ENCODE results near the gene ST8SIA3.

DNA sequence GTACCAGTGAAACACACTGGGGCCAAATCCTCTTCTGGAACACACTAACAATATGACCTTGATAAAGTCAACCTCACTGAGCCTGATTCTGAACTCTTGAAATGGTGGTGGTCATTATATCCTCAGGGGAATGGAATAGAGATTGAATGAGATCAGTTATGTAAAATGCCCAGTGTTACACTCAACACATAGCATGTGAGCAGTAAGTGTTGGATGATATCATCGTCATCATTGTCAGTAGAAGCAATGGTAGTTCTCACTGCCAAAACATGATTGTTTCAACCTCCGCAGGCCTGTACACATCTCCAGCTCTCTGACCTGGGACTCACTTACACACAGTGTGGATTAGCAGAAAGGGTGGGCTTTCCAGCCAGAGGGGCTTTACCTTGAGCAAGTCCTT is 5.5 kb upstream of the ST8SIA3 start:
- TF ChIP-seq, protein P1, sequence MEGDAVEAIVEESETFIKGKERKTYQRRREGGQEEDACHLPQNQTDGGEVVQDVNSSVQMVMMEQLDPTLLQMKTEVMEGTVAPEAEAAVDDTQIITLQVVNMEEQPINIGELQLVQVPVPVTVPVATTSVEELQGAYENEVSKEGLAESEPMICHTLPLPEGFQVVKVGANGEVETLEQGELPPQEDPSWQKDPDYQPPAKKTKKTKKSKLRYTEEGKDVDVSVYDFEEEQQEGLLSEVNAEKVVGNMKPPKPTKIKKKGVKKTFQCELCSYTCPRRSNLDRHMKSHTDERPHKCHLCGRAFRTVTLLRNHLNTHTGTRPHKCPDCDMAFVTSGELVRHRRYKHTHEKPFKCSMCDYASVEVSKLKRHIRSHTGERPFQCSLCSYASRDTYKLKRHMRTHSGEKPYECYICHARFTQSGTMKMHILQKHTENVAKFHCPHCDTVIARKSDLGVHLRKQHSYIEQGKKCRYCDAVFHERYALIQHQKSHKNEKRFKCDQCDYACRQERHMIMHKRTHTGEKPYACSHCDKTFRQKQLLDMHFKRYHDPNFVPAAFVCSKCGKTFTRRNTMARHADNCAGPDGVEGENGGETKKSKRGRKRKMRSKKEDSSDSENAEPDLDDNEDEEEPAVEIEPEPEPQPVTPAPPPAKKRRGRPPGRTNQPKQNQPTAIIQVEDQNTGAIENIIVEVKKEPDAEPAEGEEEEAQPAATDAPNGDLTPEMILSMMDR (conservative IDR thresholded peaks at IDR 0.05 in 1 of 2, IDR thresholded peaks at IDR 0.05 in 1 of 2; ENCODE audit: low read depth in 1 of 2, low read length in 2 of 2) = no peak
- no peak for TF ChIP-seq EZH2 (IDR thresholded peaks at IDR 0.05; ENCODE audit: low read length, missing control alignments)
